ENCODE measurements around the gene MTMR11. TPM values are rescaled to one million over a fixed set of nuclear protein-coding genes. Genes with fewer than 3 reads are reported as not detected.

MTMR11 gene
- total RNA-seq, 1 donor from 2014 or later = 16.9 TPM

- peaks cover 38% of the 10 kb centered on the region for H3K4me1 ChIP-seq
- H3K4me3 ChIP-seq = no peak overlapping the region
- H3K9me3 ChIP-seq = no peaks in the 10 kb centered on the region
- peak in 1 of 2 donors; percentile 16 for DNase-seq (ENCODE audit: extremely low spot score in 2 of 2)
- TF ChIP-seq POLR2A (IDR thresholded peaks at IDR 0.05) = no peak
- TF ChIP-seq, protein P1, sequence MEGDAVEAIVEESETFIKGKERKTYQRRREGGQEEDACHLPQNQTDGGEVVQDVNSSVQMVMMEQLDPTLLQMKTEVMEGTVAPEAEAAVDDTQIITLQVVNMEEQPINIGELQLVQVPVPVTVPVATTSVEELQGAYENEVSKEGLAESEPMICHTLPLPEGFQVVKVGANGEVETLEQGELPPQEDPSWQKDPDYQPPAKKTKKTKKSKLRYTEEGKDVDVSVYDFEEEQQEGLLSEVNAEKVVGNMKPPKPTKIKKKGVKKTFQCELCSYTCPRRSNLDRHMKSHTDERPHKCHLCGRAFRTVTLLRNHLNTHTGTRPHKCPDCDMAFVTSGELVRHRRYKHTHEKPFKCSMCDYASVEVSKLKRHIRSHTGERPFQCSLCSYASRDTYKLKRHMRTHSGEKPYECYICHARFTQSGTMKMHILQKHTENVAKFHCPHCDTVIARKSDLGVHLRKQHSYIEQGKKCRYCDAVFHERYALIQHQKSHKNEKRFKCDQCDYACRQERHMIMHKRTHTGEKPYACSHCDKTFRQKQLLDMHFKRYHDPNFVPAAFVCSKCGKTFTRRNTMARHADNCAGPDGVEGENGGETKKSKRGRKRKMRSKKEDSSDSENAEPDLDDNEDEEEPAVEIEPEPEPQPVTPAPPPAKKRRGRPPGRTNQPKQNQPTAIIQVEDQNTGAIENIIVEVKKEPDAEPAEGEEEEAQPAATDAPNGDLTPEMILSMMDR (IDR thresholded peaks at IDR 0.05) = no peak
- TF ChIP-seq POLR2AphosphoS5 (IDR thresholded peaks at IDR 0.05; ENCODE audit: insufficient read depth in 1 of 2, low read depth in 1 of 2) = no peak
- no peak overlapping the region for H3K27ac ChIP-seq
- H3K36me3 ChIP-seq = peaks cover 0 to 14% of the 10 kb centered on the region in 2 donors
- no peaks in the 10 kb centered on the region for H3K27me3 ChIP-seq
- intact Hi-C loops (cut with DNase I) = no loop called here
Measured at GRCh38 chr1:149931212-149931790, 5.4 kb downstream of the MTMR11 start.

DNA sequence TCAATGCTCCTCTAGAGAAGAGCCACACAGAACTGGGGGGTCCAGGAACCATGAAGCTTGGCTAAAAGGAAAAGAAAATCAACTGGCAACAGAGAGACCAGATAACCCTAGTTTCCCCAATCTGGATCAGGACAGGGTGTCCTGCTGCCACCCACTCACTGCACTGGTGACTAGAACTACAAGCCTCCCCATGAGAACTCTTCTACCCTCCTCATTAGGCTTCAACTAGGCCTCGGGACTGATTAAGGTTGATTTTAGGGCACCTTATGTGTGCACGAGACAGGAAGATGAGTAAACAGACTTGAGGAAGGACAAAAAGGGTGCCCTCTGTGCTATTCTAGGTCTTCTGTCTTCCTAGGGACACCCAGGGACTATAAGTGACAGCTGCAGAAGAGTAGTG, 6.8 kb downstream of the MTMR11 start:
- intact Hi-C loops (cut with DNase I) = no loop called here
- H3K27ac ChIP-seq = no peak overlapping the region
- peaks cover 0 to 29% of the 10 kb centered on the region in 2 donors for H3K36me3 ChIP-seq
- H3K4me1 ChIP-seq = peaks cover 38% of the 10 kb centered on the region
- TF ChIP-seq, protein P1 (IDR thresholded peaks at IDR 0.05) = no peak
- TF ChIP-seq POLR2A (IDR thresholded peaks at IDR 0.05) (no peak), POLR2AphosphoS5 (IDR thresholded peaks at IDR 0.05; ENCODE audit: insufficient read depth in 1 of 2, low read depth in 1 of 2) (no peak)
- no peaks in the 10 kb centered on the region for H3K27me3 ChIP-seq
- no peak for DNase-seq (ENCODE audit: extremely low spot score in 2 of 2)
- H3K9me3 ChIP-seq = no peaks in the 10 kb centered on the region
- no peak overlapping the region for H3K4me3 ChIP-seq

GRCh38 chr1:149928401-149928724, 8.3 kb downstream of the MTMR11 start:
- TF ChIP-seq, protein P1 (IDR thresholded peaks at IDR 0.05) = no peak
- no peak for TF ChIP-seq POLR2AphosphoS5 (IDR thresholded peaks at IDR 0.05; ENCODE audit: insufficient read depth in 1 of 2, low read depth in 1 of 2)
- no peak for TF ChIP-seq POLR2A (IDR thresholded peaks at IDR 0.05)
- no peaks in the 10 kb centered on the region for H3K9me3 ChIP-seq
- no peak for DNase-seq (ENCODE audit: extremely low spot score in 2 of 2)
- H3K4me1 ChIP-seq = peaks cover 35% of the 10 kb centered on the region
- H3K27me3 ChIP-seq = no peaks in the 10 kb centered on the region
- H3K4me3 ChIP-seq = peak overlapping the region; percentile 81 to 91
- peaks cover 3 to 43% of the 10 kb centered on the region in 2 donors for H3K36me3 ChIP-seq
- intact Hi-C loops (cut with DNase I) = no loop called here
- peak overlapping the region; percentile 98 for H3K27ac ChIP-seq

DNA sequence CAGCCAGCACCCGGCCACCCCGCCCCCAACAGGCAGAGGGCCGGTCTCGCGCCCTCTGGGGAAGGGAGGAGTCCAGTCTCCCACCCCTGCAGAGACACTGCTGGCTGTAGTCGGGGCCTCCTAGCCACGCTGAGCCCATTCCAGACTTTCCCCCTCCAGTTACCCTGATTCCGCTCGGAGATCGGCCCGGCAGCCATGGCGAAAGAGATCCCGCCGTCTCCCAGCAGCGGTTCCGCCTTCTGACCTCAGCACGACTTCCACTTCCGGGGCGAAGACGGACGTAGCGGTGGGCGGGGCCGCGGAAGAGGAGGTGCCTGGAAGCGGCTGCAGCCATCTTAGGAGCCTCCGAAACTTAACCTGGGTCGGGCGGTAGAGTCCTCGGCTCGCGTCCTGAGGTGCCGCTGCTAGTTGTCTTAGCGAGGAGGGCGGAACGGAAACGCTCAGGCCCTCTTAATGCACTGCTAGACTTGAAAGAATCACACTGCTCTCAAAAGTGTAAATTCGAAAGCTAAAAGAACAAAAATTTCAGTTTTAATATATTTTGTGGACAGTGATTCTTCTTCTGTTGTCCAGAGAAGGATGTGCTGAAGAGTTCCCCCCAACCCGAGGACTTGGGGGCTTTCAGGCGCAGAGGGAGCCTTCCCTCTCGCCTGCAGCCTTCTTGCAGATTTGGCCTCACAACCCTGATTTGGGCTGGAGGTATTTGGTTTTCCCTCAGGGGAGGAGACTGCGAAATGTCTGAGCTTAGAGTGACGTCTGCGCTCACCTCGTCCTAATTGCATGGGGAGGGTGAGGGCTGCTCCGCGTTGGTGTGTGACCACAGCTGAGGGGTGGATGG, 8.9 kb downstream of the MTMR11 start, which contains the start of gene SF3B4:
TSS of gene SF3B4 (minus strand) at position 241 of the 838 bp plus-strand sequence. CDS start at position 197, 44 bp downstream.
- no peaks in the 10 kb centered on the region for H3K27me3 ChIP-seq
- intact Hi-C loops (cut with DNase I) = no loop called here
- peaks cover 3 to 49% of the 10 kb centered on the region in 2 donors for H3K36me3 ChIP-seq
- H3K4me3 ChIP-seq = peak within 1 kb of the TSS; percentile 81 to 91
- no peaks in the 10 kb centered on the region for H3K9me3 ChIP-seq
- DNase-seq (ENCODE audit: extremely low spot score in 2 of 2) = no peak
- peak; percentile 59 to 96 for TF ChIP-seq POLR2A (IDR thresholded peaks at IDR 0.05)
- TF ChIP-seq POLR2AphosphoS5 (IDR thresholded peaks at IDR 0.05; ENCODE audit: insufficient read depth in 1 of 2, low read depth in 1 of 2) = peak; percentile 97 to 100
- TF ChIP-seq, protein P1 (IDR thresholded peaks at IDR 0.05) = no peak
- peaks cover 35% of the 10 kb centered on the region for H3K4me1 ChIP-seq
- H3K27ac ChIP-seq = peak within 1 kb of the TSS; percentile 98
